H9 (cell line): ENCODE measurements around the gene SKAP1. TPM values are rescaled to one million over a fixed set of nuclear protein-coding genes. Genes with fewer than 3 reads are reported as not detected.

Experiments used
- DNase-seq: peaks from one replicate; pipeline ENCODE4 v3.0.0-alpha.2; 2017
- H2AFZ ChIP-seq: one replicate; pipeline ENCODE4 v1.6.1; 2013; ENCODE audit warnings: mild to moderate bottlenecking, low read length, control low read depth, moderate library complexity
- H2AK5ac ChIP-seq: 2 replicates; pipeline ENCODE4 v1.6.1; 2013; ENCODE audit warnings: low read length, control low read depth, mixed read lengths; ENCODE audit not compliant: insufficient read length
- H2BK120ac ChIP-seq: one replicate; pipeline ENCODE4 v1.6.1; 2013; ENCODE audit warnings: low read depth, mild to moderate bottlenecking, low read length, control low read depth, inconsistent platforms; ENCODE audit not compliant: poor library complexity, severe bottlenecking
- H2BK12ac ChIP-seq: 2 replicates; pipeline ENCODE4 v1.6.1; 2013; ENCODE audit warnings: low read length, control low read depth, mixed read lengths, low read depth; ENCODE audit not compliant: insufficient read length
- H2BK15ac ChIP-seq: 2 replicates; pipeline ENCODE4 v1.6.1; 2013; ENCODE audit warnings: low read depth, low read length, control low read depth
- H2BK20ac ChIP-seq: one replicate; pipeline ENCODE4 v1.6.1; 2013; ENCODE audit warnings: low read depth, mild to moderate bottlenecking, low read length, control low read depth, inconsistent platforms; ENCODE audit not compliant: poor library complexity, severe bottlenecking
- H2BK5ac ChIP-seq: 2 replicates; pipeline ENCODE4 v1.6.1; 2013; ENCODE audit warnings: low read length, control low read depth, mixed read lengths; ENCODE audit not compliant: insufficient read length
- H3K14ac ChIP-seq: 2 replicates; pipeline ENCODE4 v1.6.1; 2013; ENCODE audit warnings: low read length, control low read depth; ENCODE audit not compliant: insufficient read depth
- H3K18ac ChIP-seq: 2 replicates; pipeline ENCODE4 v1.6.1; 2013; ENCODE audit warnings: low read depth, mild to moderate bottlenecking, mixed read lengths, low read length, control low read depth; ENCODE audit not compliant: insufficient read length
- H3K23ac ChIP-seq: 2 replicates; pipeline ENCODE4 v1.6.1; 2013; ENCODE audit warnings: low read length, control low read depth, mixed read lengths, low read depth; ENCODE audit not compliant: insufficient read length
- H3K23me2 ChIP-seq: 2 replicates; pipeline ENCODE4 v1.6.1; 2013; ENCODE audit warnings: low read depth, mild to moderate bottlenecking, mixed read lengths, low read length, control low read depth; ENCODE audit not compliant: insufficient read length, poor library complexity, severe bottlenecking
- H3K27ac ChIP-seq: 2 replicates; pipeline ENCODE4 v1.5.1; 2013; ENCODE audit warnings: low read length, control low read depth, mixed read lengths, low read depth; ENCODE audit not compliant: insufficient read length
- H3K27me3 ChIP-seq: 2 replicates; pipeline ENCODE4 v1.6.1; 2013; ENCODE audit warnings: low read length, control low read depth, inconsistent platforms; ENCODE audit not compliant: insufficient read depth
- H3K4ac ChIP-seq: 2 replicates; pipeline ENCODE4 v1.6.1; 2013; ENCODE audit warnings: low read depth, mild to moderate bottlenecking, control low read depth, inconsistent platforms, low read length, moderate library complexity
- H3K4me1 ChIP-seq: 2 replicates; pipeline ENCODE4 v1.6.1; 2013; ENCODE audit warnings: low read length, control low read depth, inconsistent platforms; ENCODE audit not compliant: insufficient read depth
- H3K4me2 ChIP-seq: 2 replicates; pipeline ENCODE4 v1.6.1; 2013; ENCODE audit warnings: low read length, control low read depth, mixed read lengths; ENCODE audit not compliant: insufficient read length, insufficient read depth
- H3K56ac ChIP-seq: 2 replicates; pipeline ENCODE4 v1.6.1; 2013; ENCODE audit warnings: low read depth, mild to moderate bottlenecking, mixed read lengths, low read length, control low read depth; ENCODE audit not compliant: insufficient read length
- H3K79me1 ChIP-seq: 2 replicates; pipeline ENCODE4 v1.6.1; 2013; ENCODE audit warnings: low read depth, mild to moderate bottlenecking, moderate library complexity, low read length, control low read depth, inconsistent platforms; ENCODE audit not compliant: insufficient read depth, poor library complexity, severe bottlenecking
- H3K79me2 ChIP-seq: 2 replicates; pipeline ENCODE4 v1.6.1; 2013; ENCODE audit warnings: low read length, control low read depth, inconsistent platforms; ENCODE audit not compliant: insufficient read depth
- H3K9ac ChIP-seq: 2 replicates; pipeline ENCODE4 v1.6.1; 2013; ENCODE audit warnings: low read length, control low read depth, mixed read lengths; ENCODE audit not compliant: insufficient read length; ENCODE audit errors: extremely low read depth
- H3K9me3 ChIP-seq: one replicate; pipeline ENCODE4 v1.6.1; 2013; ENCODE audit warnings: low read depth, low read length, inconsistent platforms; ENCODE audit not compliant: control insufficient read depth
- H3T11ph ChIP-seq: one replicate; pipeline ENCODE4 v1.6.1; 2013; ENCODE audit warnings: mild to moderate bottlenecking, low read length, control low read depth, inconsistent platforms
- H4K20me1 ChIP-seq: one replicate; pipeline ENCODE4 v1.6.1; 2013; ENCODE audit not compliant: control insufficient read depth, insufficient read length, insufficient read depth
- H4K5ac ChIP-seq: 2 replicates; pipeline ENCODE4 v1.6.1; 2013; ENCODE audit warnings: low read depth, mild to moderate bottlenecking, mixed read lengths, low read length, control low read depth; ENCODE audit not compliant: insufficient read length
- H4K8ac ChIP-seq: replicated peaks from 2 replicates; pipeline ENCODE4 v1.6.1; 2013; ENCODE audit warnings: low read length, control low read depth, mixed read lengths, low read depth; ENCODE audit not compliant: insufficient read length
- H4K91ac ChIP-seq: 2 replicates; pipeline ENCODE4 v1.6.1; 2013; ENCODE audit warnings: low read depth, mild to moderate bottlenecking, moderate library complexity, mixed read lengths, low read length, control low read depth; ENCODE audit not compliant: insufficient read length
- H3K27ac Mint-ChIP-seq, 3 experiments: 2 replicates in 2 of 3; 3 replicates in 1 of 3; pipeline ENCODE4 v1.8.0; 2020 to 2021; ENCODE audit warnings: mixed read lengths in 3 of 3, mild to moderate bottlenecking in 1 of 3, moderate library complexity in 1 of 3
- H3K27me3 Mint-ChIP-seq: 2 replicates; pipeline ENCODE4 v1.8.0; 2021; ENCODE audit warnings: low read depth, mild to moderate bottlenecking, moderate library complexity, mixed read lengths
- H3K36me3 Mint-ChIP-seq, 3 experiments: 2 replicates in 2 of 3; 3 replicates in 1 of 3; pipeline ENCODE4 v1.8.0; 2020 to 2021; ENCODE audit warnings: low read depth in 3 of 3, mixed read lengths in 3 of 3; ENCODE audit not compliant: insufficient read depth in 1 of 3
- H3K4me1 Mint-ChIP-seq, 2 experiments: 2 replicates each; pipeline ENCODE4 v1.8.0; 2020; ENCODE audit warnings: mixed read lengths in 2 of 2
- H3K4me3 Mint-ChIP-seq, 2 experiments: 2 replicates in 1 of 2; 3 replicates in 1 of 2; pipeline ENCODE4 v1.8.0; 2020 to 2021; ENCODE audit warnings: mild to moderate bottlenecking in 2 of 2, mixed read lengths in 2 of 2, moderate library complexity in 1 of 2
- H3K9me3 Mint-ChIP-seq, 2 experiments: 2 replicates in 1 of 2; 3 replicates in 1 of 2; pipeline ENCODE4 v1.8.0; 2020; ENCODE audit warnings: mild to moderate bottlenecking in 2 of 2, mixed read lengths in 2 of 2, moderate library complexity in 1 of 2
- CTCF ChIP-seq: fragments of 200-600 bp; sonication (generic); conservative IDR thresholded peaks from 3 replicates; pipeline ENCODE4 v1.8.0; 2021; ENCODE audit warnings: antibody characterized with exemption, mild to moderate bottlenecking
- WGBS: extraction: QIAGEN DNeasy Blood & Tissue Kit; methylation state at CpG from one replicate; pipeline ENCODE4 v1.1.7; 2013; ENCODE audit warnings: missing lambda C conversion rate, low lambda C conversion rate, mixed read lengths; ENCODE audit not compliant: insufficient read length; ENCODE audit errors: extremely low coverage; 5-methylcytosine and 5-hydroxymethylcytosine counted together
- total RNA-seq: library from RNA; stranded (reverse); gene quantifications from 2 replicates; pipeline ENCODE4 v1.2.1, GENCODE V29; 2021

Gene SKAP1
- total RNA-seq, 1 experiment from 2014 or later, result not detected

GRCh38 chr17:48121923-48122664 lies 307.9 kb downstream of the SKAP1 start:
- no peak overlapping the region for H3K56ac ChIP-seq
- no peaks in the 10 kb centered on the region for H3K79me1 ChIP-seq
- Mint-ChIP-seq H3K4me3 (no peak overlapping the region; a peak in 1 of 5 replicates), H3K4me1 (peaks cover 2 to 3% of the 10 kb centered on the region in 2 experiments; a peak in 3 of 4 replicates), H3K27ac (no peak overlapping the region), H3K36me3 (peaks cover 14 to 57% (median 45%) of the 10 kb centered on the region in 3 experiments; a peak in 6 of 7 replicates), H3K9me3 (no peaks in the 10 kb centered on the region), H3K27me3 (no peaks in the 10 kb centered on the region)
- H2BK5ac ChIP-seq, result no peak overlapping the region
- no peak overlapping the region for H2BK12ac ChIP-seq
- H2BK20ac ChIP-seq, result no peak overlapping the region
- H2AK5ac ChIP-seq, result no peak overlapping the region
- no peaks in the 10 kb centered on the region for H3K79me2 ChIP-seq
- no peak overlapping the region for H2BK120ac ChIP-seq
- no peak for DNase-seq
- H2AFZ ChIP-seq, result no peak overlapping the region
- H3K14ac ChIP-seq, result no peak overlapping the region
- H3K4ac ChIP-seq, result no peak overlapping the region
- no peaks in the 10 kb centered on the region for H3K9me3 ChIP-seq
- no CpG with 5 or more reads among the region's 9 CpGs for WGBS
- no peak overlapping the region for H3K18ac ChIP-seq
- H4K8ac ChIP-seq, result no peak overlapping the region
- no peak overlapping the region for H4K5ac ChIP-seq
- H4K20me1 ChIP-seq, result no peaks in the 10 kb centered on the region
- H3K27me3 ChIP-seq, result no peaks in the 10 kb centered on the region
- no peak overlapping the region for H3K9ac ChIP-seq
- no peaks in the 10 kb centered on the region for H3K4me1 ChIP-seq
- no peak overlapping the region for H4K91ac ChIP-seq
- H3T11ph ChIP-seq, result no peak overlapping the region
- TF ChIP-seq CTCF, result no peak
- H3K23me2 ChIP-seq, result no peaks in the 10 kb centered on the region
- H3K23ac ChIP-seq, result no peak overlapping the region
- no peak overlapping the region for H2BK15ac ChIP-seq
- H3K27ac ChIP-seq, result no peak overlapping the region
- no peak overlapping the region for H3K4me2 ChIP-seq
